ENCODE measurements around the gene NLGN1.

Gene NLGN1

DNA sequence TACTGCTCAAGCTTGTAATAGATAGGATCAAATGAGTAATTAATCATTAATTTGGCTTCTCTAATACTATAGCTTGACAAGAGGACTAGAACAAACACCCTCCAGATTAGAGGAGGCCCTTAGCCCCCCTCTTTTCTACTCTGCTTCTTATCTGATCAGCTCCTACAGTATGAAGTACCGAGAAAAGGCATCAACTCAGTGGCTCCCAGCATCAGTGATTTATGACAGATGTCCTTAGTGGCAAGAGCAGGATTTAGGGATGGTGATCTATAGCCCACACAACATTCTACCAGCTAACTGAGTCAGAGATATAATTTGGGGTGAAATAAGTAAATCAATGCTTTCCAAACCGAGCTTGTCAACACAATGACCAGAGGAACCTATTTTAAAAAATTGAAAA, 541.1 kb downstream of the NLGN1 start:
- ATAC-seq, result peak; percentile 19; the same call in 1 of the 3 replicates
- TF ChIP-seq, protein P1, sequence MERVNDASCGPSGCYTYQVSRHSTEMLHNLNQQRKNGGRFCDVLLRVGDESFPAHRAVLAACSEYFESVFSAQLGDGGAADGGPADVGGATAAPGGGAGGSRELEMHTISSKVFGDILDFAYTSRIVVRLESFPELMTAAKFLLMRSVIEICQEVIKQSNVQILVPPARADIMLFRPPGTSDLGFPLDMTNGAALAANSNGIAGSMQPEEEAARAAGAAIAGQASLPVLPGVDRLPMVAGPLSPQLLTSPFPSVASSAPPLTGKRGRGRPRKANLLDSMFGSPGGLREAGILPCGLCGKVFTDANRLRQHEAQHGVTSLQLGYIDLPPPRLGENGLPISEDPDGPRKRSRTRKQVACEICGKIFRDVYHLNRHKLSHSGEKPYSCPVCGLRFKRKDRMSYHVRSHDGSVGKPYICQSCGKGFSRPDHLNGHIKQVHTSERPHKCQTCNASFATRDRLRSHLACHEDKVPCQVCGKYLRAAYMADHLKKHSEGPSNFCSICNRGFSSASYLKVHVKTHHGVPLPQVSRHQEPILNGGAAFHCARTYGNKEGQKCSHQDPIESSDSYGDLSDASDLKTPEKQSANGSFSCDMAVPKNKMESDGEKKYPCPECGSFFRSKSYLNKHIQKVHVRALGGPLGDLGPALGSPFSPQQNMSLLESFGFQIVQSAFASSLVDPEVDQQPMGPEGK (CRISPR knock-in tag; IDR thresholded peaks at IDR 0.05; ENCODE audit: borderline replicate concordance), result no peak

DNA sequence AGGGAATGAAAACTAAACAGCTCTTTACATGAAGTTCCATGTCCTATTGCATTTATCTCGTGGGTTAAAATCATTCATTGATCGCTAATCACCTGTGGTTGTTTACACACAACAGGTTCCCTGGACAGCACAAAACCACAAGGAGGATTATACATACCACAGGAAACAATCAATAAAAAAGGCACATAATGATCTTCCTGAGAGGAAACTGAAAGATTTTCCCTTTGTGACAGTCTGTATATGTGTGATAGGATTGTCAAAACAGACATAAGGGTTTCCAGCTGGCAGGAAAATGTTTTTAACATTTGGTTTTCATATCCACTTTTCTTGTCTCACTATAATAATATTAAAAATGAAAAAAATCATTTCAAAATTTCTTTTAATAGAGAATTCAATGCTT, 541.8 kb downstream of the NLGN1 start:
- ATAC-seq, result no peak

DNA sequence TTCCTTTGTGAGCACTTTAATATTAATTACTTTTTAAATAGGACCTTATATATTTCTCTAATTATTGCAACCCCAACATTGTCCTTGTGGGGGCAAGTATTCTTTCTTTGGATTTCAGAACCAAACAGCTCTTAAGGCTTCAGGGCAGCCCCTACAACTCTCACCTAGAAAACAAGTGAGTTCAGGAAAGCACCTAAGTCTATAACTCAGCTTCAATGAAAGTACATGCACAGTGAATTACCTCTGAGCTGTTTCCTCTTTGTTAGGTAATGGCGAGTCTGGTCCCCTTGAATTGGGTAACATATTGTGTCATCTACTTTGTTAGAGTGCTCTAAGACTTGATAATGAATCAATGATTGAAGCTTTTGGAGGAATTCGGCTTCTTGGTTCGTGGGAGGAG, 545.7 kb downstream of the NLGN1 start:
- TF ChIP-seq GLIS3 (CRISPR knock-in tag; IDR thresholded peaks at IDR 0.05), result no peak
- ATAC-seq, result no peak

More for the DNA sequence above, 541.8 kb downstream of the NLGN1 start:
- TF ChIP-seq CSDC2 (CRISPR knock-in tag; IDR thresholded peaks at IDR 0.05), result no peak
- TF ChIP-seq, protein P1 (CRISPR knock-in tag; IDR thresholded peaks at IDR 0.05; ENCODE audit: borderline replicate concordance), result no peak
- no peak for TF ChIP-seq BACH2 (CRISPR knock-in tag; IDR thresholded peaks at IDR 0.05; ENCODE audit: borderline replicate concordance)
- no peak for TF ChIP-seq ZNF70 (CRISPR knock-in tag; IDR thresholded peaks at IDR 0.05)
- TF ChIP-seq, protein P2, sequence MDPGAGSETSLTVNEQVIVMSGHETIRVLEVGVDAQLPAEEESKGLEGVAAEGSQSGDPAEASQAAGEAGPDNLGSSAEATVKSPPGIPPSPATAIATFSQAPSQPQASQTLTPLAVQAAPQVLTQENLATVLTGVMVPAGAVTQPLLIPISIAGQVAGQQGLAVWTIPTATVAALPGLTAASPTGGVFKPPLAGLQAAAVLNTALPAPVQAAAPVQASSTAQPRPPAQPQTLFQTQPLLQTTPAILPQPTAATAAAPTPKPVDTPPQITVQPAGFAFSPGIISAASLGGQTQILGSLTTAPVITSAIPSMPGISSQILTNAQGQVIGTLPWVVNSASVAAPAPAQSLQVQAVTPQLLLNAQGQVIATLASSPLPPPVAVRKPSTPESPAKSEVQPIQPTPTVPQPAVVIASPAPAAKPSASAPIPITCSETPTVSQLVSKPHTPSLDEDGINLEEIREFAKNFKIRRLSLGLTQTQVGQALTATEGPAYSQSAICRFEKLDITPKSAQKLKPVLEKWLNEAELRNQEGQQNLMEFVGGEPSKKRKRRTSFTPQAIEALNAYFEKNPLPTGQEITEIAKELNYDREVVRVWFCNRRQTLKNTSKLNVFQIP (CRISPR knock-in tag; IDR thresholded peaks at IDR 0.05; ENCODE audit: borderline replicate concordance, low read depth), result no peak
- TF ChIP-seq OSR1 (CRISPR knock-in tag; IDR thresholded peaks at IDR 0.05), result no peak
- TF ChIP-seq, protein P3, sequence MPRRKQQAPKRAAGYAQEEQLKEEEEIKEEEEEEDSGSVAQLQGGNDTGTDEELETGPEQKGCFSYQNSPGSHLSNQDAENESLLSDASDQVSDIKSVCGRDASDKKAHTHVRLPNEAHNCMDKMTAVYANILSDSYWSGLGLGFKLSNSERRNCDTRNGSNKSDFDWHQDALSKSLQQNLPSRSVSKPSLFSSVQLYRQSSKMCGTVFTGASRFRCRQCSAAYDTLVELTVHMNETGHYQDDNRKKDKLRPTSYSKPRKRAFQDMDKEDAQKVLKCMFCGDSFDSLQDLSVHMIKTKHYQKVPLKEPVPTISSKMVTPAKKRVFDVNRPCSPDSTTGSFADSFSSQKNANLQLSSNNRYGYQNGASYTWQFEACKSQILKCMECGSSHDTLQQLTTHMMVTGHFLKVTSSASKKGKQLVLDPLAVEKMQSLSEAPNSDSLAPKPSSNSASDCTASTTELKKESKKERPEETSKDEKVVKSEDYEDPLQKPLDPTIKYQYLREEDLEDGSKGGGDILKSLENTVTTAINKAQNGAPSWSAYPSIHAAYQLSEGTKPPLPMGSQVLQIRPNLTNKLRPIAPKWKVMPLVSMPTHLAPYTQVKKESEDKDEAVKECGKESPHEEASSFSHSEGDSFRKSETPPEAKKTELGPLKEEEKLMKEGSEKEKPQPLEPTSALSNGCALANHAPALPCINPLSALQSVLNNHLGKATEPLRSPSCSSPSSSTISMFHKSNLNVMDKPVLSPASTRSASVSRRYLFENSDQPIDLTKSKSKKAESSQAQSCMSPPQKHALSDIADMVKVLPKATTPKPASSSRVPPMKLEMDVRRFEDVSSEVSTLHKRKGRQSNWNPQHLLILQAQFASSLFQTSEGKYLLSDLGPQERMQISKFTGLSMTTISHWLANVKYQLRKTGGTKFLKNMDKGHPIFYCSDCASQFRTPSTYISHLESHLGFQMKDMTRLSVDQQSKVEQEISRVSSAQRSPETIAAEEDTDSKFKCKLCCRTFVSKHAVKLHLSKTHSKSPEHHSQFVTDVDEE (CRISPR knock-in tag; IDR thresholded peaks at IDR 0.05), result no peak
- no peak for TF ChIP-seq RARB (CRISPR knock-in tag; IDR thresholded peaks at IDR 0.05)

DNA sequence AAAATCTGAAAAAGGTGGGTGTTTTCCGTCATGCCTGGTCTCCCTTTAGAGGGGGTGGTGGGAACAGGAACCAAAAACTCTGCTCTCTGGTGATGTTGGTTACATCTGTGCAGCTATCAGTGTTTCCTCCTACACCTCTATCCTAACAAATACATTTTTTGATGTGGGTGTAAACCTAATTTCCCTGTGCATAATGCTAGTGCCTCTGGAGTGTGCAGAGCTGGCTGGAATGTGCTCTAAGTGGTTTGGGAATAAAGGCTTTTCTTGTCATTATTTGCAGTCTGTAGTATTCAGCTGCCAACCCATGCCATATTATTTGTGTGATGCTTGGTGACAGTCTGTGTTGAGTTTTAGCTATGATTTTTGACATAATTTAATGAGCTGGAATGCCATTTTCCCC, 547.6 kb downstream of the NLGN1 start:
- ATAC-seq, result no peak
- no peak for TF ChIP-seq RARB (CRISPR knock-in tag; IDR thresholded peaks at IDR 0.05)
- TF ChIP-seq ZNF70 (CRISPR knock-in tag; IDR thresholded peaks at IDR 0.05), result no peak
- no peak for TF ChIP-seq ISL1 (CRISPR knock-in tag; IDR thresholded peaks at IDR 0.05)
- TF ChIP-seq, protein P4, sequence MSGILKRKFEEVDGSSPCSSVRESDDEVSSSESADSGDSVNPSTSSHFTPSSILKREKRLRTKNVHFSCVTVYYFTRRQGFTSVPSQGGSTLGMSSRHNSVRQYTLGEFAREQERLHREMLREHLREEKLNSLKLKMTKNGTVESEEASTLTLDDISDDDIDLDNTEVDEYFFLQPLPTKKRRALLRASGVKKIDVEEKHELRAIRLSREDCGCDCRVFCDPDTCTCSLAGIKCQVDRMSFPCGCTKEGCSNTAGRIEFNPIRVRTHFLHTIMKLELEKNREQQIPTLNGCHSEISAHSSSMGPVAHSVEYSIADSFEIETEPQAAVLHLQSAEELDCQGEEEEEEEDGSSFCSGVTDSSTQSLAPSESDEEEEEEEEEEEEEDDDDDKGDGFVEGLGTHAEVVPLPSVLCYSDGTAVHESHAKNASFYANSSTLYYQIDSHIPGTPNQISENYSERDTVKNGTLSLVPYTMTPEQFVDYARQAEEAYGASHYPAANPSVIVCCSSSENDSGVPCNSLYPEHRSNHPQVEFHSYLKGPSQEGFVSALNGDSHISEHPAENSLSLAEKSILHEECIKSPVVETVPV (CRISPR knock-in tag; IDR thresholded peaks at IDR 0.05), result no peak
- no peak for TF ChIP-seq ZNF565 (CRISPR knock-in tag; conservative IDR thresholded peaks at IDR 0.05; ENCODE audit: low read depth)
- no peak for TF ChIP-seq OSR1 (CRISPR knock-in tag; IDR thresholded peaks at IDR 0.05)
- TF ChIP-seq, protein P3 (CRISPR knock-in tag; IDR thresholded peaks at IDR 0.05), result no peak
- no peak for TF ChIP-seq ZC3H10 (CRISPR knock-in tag; IDR thresholded peaks at IDR 0.05)
- no peak for TF ChIP-seq ARNTL (CRISPR knock-in tag; IDR thresholded peaks at IDR 0.05; ENCODE audit: borderline replicate concordance, low read depth)
- TF ChIP-seq, protein P1 (CRISPR knock-in tag; IDR thresholded peaks at IDR 0.05; ENCODE audit: borderline replicate concordance), result no peak
- no peak for TF ChIP-seq ESRRG (CRISPR knock-in tag; IDR thresholded peaks at IDR 0.05)
- no peak for TF ChIP-seq GLIS3 (CRISPR knock-in tag; IDR thresholded peaks at IDR 0.05)
- TF ChIP-seq TCF4 (CRISPR knock-in tag; IDR thresholded peaks at IDR 0.05; ENCODE audit: borderline replicate concordance), result no peak
- no peak for TF ChIP-seq ZFP3 (CRISPR knock-in tag; IDR thresholded peaks at IDR 0.05)
- no peak for TF ChIP-seq ZFP30 (CRISPR knock-in tag; IDR thresholded peaks at IDR 0.05)
- TF ChIP-seq PPARA (CRISPR knock-in tag; IDR thresholded peaks at IDR 0.05; ENCODE audit: borderline replicate concordance), result no peak
- TF ChIP-seq, protein P5, sequence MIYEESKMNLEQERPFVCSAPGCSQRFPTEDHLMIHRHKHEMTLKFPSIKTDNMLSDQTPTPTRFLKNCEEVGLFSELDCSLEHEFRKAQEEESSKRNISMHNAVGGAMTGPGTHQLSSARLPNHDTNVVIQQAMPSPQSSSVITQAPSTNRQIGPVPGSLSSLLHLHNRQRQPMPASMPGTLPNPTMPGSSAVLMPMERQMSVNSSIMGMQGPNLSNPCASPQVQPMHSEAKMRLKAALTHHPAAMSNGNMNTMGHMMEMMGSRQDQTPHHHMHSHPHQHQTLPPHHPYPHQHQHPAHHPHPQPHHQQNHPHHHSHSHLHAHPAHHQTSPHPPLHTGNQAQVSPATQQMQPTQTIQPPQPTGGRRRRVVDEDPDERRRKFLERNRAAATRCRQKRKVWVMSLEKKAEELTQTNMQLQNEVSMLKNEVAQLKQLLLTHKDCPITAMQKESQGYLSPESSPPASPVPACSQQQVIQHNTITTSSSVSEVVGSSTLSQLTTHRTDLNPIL (CRISPR knock-in tag; IDR thresholded peaks at IDR 0.05; ENCODE audit: low read depth), result no peak

Data from SK-N-SH treated with all-trans-retinoic acid at 6 μM for 48 hours (cell line).